Subcutaneous adipose tissue (tissue), 4 donors: ENCODE data around the gene RAB10. TPM values are rescaled to one million over a fixed set of nuclear protein-coding genes. Genes with fewer than 3 reads are reported as not detected.

ENCODE experiments used
- CTCF ChIP-seq: fragments of 450-650 bp; IDR thresholded peaks from one replicate; pipeline ENCODE4 v1.5.1; 2016; ENCODE audit warnings: low read depth, mild to moderate bottlenecking, control low read depth, antibody characterized with exemption, moderate library complexity
- total RNA-seq, 4 donors: library from RNA; depleted of rRNA; stranded (reverse); fragments of >200 nt; gene quantifications; one replicate each; pipeline ENCODE4 v1.1.0, GENCODE V29; 2016

Gene RAB10
- total RNA-seq, 4 donors from 2014 or later = 73.5 to 108 (median 81.9) TPM

DNA sequence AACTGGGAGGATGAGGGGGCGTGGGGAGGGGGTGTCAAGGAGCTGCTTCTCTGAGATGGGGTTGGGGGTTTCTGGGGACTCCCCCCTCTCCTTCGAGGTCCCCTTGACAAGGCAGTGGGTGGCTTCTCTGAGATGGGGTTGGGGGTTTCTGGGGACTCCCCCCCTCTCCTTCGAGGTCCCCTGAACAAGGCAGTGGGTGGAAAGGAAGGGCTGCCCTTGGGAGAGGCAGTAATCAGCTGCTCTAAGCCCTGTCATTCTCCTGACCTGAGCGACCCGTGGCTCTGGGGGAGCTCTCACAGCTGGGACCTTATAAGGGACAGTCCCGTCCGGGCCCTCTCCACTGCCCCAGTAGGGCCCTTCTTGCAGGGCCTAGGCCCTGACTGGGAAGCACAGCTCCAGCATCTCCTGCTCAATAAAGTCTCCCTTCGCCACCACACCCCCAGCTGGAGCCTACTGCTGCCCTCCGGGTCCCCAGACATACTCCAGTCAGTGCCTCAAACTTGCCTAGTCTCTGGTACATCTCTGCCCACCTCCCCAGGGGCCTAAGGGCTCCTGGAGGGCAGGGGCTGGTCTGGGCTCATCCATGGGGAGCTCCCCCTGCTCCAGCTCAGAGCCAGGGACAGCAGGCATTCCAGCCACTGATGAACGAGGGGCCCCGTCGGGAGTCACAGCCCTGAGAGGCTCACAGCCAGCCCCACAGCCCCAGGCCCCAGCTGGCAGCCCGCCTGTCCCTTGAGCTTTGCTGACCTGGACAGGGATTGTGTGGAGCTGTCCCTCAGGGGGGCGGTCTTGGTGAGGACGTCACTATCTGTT lies 141.8 kb downstream of the RAB10 start:
- TF ChIP-seq CTCF = no peak

- TF ChIP-seq CTCF = no peak
Observed at GRCh38 chr2:26176279-26176615, 142.4 kb downstream of the RAB10 start.

DNA sequence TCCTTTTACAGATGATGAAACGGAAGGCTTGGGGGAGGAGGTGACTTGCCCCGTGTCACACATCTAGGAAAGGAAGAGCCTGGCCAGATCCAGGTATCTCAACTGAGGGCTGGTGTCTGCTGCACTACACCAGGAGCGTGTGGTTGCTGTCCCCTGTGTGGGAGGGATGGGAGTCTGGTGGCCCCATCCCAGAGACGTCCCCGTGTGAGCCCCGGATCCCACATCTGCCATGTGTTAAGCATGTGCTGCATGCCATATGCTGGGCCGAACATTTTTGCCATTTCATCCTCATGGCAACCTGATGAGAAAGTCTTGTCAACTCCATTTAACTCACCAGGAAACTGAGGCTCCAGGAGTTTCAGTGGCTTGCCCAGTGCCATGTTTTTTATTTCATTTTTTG lies 143.2 kb downstream of the RAB10 start:
- TF ChIP-seq CTCF = no peak

DNA sequence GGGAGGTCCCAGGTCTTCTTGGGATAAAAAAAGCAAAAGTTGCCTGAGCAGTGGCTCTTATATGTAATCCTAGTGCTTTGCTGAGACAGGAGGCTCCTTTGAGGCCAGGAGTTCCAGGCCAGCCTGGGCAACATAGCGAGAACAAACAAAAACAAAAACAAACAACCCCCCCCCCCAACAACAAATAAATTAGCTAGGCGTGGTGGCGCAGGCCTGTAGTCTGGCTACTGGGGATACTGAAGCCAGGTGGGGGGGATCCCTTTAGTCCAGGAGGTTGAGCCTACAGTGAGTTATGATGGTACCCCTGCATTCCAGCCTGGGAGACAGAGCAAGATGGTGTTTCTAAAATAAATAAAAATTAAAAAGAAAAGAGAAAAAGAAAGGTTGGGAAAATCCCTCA lies 144.4 kb downstream of the RAB10 start:
- no peak for TF ChIP-seq CTCF

GRCh38 chr2:26178746-26179436 lies 145.0 kb downstream of the RAB10 start:
- TF ChIP-seq CTCF = no peak

- TF ChIP-seq CTCF = no peak
Observed at GRCh38 chr2:26179446-26179913, 145.6 kb downstream of the RAB10 start.

GRCh38 chr2:26182441-26182840 lies 148.6 kb downstream of the RAB10 start:
- TF ChIP-seq CTCF = no peak
